Measurements from ENCODE around the gene GFRA1.

Gene GFRA1

DNA sequence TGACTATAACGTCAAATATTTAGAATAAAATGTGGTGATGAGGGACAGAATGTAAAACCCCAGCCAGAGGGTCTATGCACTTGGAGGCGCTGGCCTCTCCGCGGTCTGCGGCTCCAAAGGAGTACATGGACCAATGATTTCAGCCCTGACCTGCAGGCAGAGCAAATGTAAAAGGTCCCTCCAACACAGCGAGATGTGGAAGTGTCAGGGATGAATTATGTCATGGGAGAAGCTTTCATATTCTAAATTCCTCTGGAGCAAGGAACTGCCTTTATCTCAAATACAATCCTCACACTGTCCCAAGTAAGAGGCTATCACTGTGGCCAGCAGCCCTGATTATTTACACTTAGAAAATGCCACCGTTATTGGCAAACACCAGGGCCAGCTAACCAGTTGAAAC, 139.4 kb downstream of the GFRA1 start:
- peak overlapping the region; percentile 25 to 52 (median 46) for H3K27ac Mint-ChIP-seq
- H3K4me1 Mint-ChIP-seq, result peaks cover 38% of the 10 kb centered on the region
- TF ChIP-seq, protein P1, sequence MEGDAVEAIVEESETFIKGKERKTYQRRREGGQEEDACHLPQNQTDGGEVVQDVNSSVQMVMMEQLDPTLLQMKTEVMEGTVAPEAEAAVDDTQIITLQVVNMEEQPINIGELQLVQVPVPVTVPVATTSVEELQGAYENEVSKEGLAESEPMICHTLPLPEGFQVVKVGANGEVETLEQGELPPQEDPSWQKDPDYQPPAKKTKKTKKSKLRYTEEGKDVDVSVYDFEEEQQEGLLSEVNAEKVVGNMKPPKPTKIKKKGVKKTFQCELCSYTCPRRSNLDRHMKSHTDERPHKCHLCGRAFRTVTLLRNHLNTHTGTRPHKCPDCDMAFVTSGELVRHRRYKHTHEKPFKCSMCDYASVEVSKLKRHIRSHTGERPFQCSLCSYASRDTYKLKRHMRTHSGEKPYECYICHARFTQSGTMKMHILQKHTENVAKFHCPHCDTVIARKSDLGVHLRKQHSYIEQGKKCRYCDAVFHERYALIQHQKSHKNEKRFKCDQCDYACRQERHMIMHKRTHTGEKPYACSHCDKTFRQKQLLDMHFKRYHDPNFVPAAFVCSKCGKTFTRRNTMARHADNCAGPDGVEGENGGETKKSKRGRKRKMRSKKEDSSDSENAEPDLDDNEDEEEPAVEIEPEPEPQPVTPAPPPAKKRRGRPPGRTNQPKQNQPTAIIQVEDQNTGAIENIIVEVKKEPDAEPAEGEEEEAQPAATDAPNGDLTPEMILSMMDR (IDR thresholded peaks at IDR 0.05; ENCODE audit: unreplicated experiment in 3 of 3), result no peak
- H3K27me3 Mint-ChIP-seq (ENCODE audit: low read depth), result no peaks in the 10 kb centered on the region
- H3K36me3 Mint-ChIP-seq (ENCODE audit: low read depth), result no peaks in the 10 kb centered on the region
- H3K4me3 Mint-ChIP-seq, result peak overlapping the region in 1 of 3 experiments; percentile 51
- peaks cover 6% of the 10 kb centered on the region for H3K9me3 Mint-ChIP-seq

DNA sequence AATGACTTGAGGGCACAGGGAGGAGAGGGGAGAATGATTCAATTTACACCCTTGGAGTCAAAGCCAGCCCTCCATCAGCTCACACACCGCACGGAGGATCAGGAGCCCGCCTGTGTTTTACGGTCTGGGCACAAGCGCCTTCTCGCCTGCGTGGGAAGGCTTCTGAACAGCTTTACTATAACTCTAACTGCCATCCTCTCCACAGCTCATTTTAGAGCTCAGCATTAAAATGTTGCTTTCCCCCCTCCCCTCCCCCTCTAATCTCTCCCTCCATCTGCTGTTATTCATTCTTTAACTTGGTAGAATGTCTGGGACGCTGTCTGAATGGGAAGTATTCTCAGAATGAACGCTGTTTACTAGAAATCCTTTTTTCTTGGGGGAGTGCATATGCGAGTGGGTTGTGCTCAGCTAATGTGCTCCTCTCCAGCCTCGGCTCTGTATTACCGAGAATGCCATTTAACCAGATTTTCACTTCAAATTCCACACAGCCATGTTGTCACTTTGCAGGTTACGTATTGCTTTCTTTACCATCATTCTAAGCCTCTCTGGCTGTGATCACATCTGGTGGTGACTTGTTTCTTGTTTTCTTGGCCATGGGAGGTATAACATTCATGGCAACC, 140.1 kb downstream of the GFRA1 start:
- peaks cover 8% of the 10 kb centered on the region for H3K9me3 Mint-ChIP-seq
- TF ChIP-seq, protein P1 (IDR thresholded peaks at IDR 0.05; ENCODE audit: unreplicated experiment in 3 of 3), result no peak
- H3K27ac Mint-ChIP-seq, result peak overlapping the region; percentile 16 to 52 (median 46)
- H3K4me3 Mint-ChIP-seq, result peak overlapping the region; percentile 30 to 32 (median 31)
- peaks cover 38% of the 10 kb centered on the region for H3K4me1 Mint-ChIP-seq
- H3K27me3 Mint-ChIP-seq (ENCODE audit: low read depth), result no peaks in the 10 kb centered on the region
- no peaks in the 10 kb centered on the region for H3K36me3 Mint-ChIP-seq (ENCODE audit: low read depth)

DNA sequence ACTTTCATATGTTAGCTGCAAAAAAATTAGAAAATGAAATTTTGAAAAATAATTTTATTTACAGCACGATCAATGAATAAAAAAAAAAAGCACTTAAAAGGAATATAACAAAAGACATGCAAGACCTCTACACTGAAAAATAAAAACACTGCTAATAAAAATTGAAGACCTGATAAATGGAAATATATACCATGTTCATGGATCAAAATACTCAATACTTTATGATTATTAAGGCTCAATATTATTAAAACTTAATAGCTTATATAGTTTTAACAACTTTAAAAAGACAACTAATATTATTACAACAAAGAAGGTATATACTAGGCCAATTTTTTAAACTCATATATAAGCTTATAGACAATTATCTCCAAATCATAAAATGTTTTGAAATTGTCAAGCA, 143.0 kb downstream of the GFRA1 start:
- Mint-ChIP-seq H3K27ac (no peak overlapping the region), H3K4me3 (no peak overlapping the region), H3K9me3 (peaks cover 13% of the 10 kb centered on the region), H3K27me3 (ENCODE audit: low read depth) (no peaks in the 10 kb centered on the region), H3K4me1 (peaks cover 28% of the 10 kb centered on the region), H3K36me3 (ENCODE audit: low read depth) (no peaks in the 10 kb centered on the region)
- TF ChIP-seq, protein P1 (IDR thresholded peaks at IDR 0.05; ENCODE audit: unreplicated experiment in 3 of 3), result no peak

DNA sequence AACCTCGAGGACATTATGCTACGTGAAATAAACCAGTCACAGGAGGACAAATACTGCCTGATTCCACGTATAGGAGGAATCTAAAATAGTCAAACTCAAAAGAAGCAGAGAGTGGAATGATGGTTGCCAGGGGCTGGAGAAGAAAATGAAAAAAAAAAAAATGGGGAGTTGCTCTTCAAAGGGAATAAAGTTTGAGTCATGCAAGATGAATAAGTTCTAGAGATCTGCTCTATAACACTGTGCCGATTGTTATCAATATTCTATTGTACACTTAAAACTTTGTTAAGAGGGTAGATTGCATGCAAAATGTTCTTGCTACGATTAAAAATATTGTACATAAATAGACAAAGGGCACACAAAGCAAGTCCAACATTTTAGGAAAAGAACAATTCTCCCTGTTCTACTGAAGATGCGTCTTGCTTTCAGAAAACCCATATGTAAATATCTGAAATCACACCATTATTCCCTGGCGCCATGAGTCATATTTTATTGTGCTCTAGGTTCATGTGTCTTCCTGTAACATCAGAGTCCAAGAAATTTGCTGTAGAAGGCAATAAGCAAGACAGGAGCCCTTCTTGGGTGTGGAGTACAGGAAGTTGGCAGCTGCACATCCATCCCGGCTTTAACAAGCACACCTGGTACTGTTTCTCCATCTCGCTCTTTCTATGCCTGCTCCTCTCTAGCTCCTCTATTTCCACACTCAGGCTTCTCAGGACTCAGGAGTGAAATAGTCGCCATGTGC, 145.9 kb downstream of the GFRA1 start:
- TF ChIP-seq, protein P1 (IDR thresholded peaks at IDR 0.05; ENCODE audit: unreplicated experiment in 3 of 3), result no peak
- Mint-ChIP-seq H3K27me3 (ENCODE audit: low read depth) (no peaks in the 10 kb centered on the region), H3K27ac (no peak overlapping the region), H3K4me3 (no peak overlapping the region), H3K36me3 (ENCODE audit: low read depth) (peaks cover 5% of the 10 kb centered on the region), H3K4me1 (peaks cover 6% of the 10 kb centered on the region), H3K9me3 (peaks cover 13% of the 10 kb centered on the region)

DNA sequence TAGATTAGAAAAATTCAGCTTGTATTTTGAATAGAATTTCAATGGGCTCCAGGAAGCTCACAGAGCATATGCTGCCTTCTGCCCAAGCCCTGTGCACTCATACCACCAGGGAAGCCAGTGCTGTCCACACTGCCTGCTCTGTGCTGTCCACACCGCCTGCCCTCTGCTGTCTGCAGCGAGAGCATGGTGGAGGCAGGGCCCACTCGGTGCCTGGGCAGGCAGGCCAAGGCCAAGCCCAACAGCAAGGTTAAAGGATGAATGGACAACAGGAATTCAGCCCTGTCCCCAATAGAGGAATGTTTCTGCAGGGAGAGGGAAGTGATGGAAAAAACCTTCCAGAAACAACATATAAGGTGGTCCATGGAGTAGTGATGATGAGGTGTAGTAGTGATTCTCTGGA, 146.8 kb downstream of the GFRA1 start:
- H3K27me3 Mint-ChIP-seq (ENCODE audit: low read depth), result no peaks in the 10 kb centered on the region
- peaks cover 13% of the 10 kb centered on the region for H3K9me3 Mint-ChIP-seq
- peaks cover 15% of the 10 kb centered on the region for H3K4me1 Mint-ChIP-seq
- H3K4me3 Mint-ChIP-seq, result no peak overlapping the region
- TF ChIP-seq, protein P1 (IDR thresholded peaks at IDR 0.05; ENCODE audit: unreplicated experiment in 3 of 3), result no peak
- no peak overlapping the region for H3K27ac Mint-ChIP-seq
- peaks cover 5% of the 10 kb centered on the region for H3K36me3 Mint-ChIP-seq (ENCODE audit: low read depth)

Data from nephron (organoid).